Measurements from ENCODE around the gene PISD. TPM values are rescaled to one million over a fixed set of nuclear protein-coding genes. Genes with fewer than 3 reads are reported as not detected.
A peak's percentile ranks its signal among the peaks of the same experiment; 100 is the strongest.
"Not testable (repeated sequence)": the region's sequence is repeated elsewhere in the genome, so short reads cannot be mapped to it uniquely, and the experiment has no call there.

PISD gene
- 10 to 100 TPM; 13.6 to 26.0 (median 17.3) TPM for polyA plus RNA-seq (ENCODE audit: insufficient read length in 10 of 10)
- long read RNA-seq, donor 1, partial matches to known transcripts = 0 of 2 reads
- long read RNA-seq, donor 1, other reads (novel, unspliced or antisense) = 0 of 2 reads
- long read RNA-seq, donor 2, partial matches to known transcripts = 0 of 2 reads
- long read RNA-seq, donor 2, other reads (novel, unspliced or antisense) = 0 of 2 reads
- long read RNA-seq, donor 3 = 0 reads
- long read RNA-seq, donor 4, transcript PISD-209 (8 exons, 1,963 nt) = major isoform, 5 of 5 reads
- long read RNA-seq, donor 4, partial matches to known transcripts = 0 of 5 reads
- long read RNA-seq, donor 4, other reads (novel, unspliced or antisense) = 0 of 5 reads
- long read RNA-seq, donor 5, transcript PISD-209 (8 exons, 1,963 nt) = major isoform, 5 of 5 reads
- long read RNA-seq, donor 5, partial matches to known transcripts = 0 of 5 reads
- long read RNA-seq, donor 5, other reads (novel, unspliced or antisense) = 0 of 5 reads
- long read RNA-seq, donor 6, partial matches to known transcripts = 0 of 3 reads
- long read RNA-seq, donor 6, other reads (novel, unspliced or antisense) = 0 of 3 reads
- long read RNA-seq, donor 7, partial matches to known transcripts = 0 of 3 reads
- long read RNA-seq, donor 7, other reads (novel, unspliced or antisense) = 0 of 3 reads
- long read RNA-seq, donor 8, partial matches to known transcripts = 0 of 5 reads
- long read RNA-seq, donor 8, other reads (novel, unspliced or antisense) = 0 of 5 reads
- long read RNA-seq, donor 9 = 0 reads

- peak; percentile 95 to 98 (median 98) for DNase-seq
Observed at GRCh38 chr22:31661851-31662667, at the start of gene PISD. Gene PISD, minus strand, starts transcription at chr22:31662215. Its CDS starts 7 bp downstream, at chr22:31662208.

GRCh38 chr22:31711226-31711625 is 49.2 kb upstream of the PISD start:
- not testable (repeated sequence) for DNase-seq

GRCh38 chr22:31707519-31707918 is 45.5 kb upstream of the PISD start:
- DNase-seq = no peak

GRCh38 chr22:31695423-31695822 is 33.4 kb upstream of the PISD start:
- DNase-seq = no peak

- not testable (repeated sequence) for DNase-seq
Observed at GRCh38 chr22:31694046-31694445, 32.0 kb upstream of the PISD start.

GRCh38 chr22:31692186-31692886 is 30.3 kb upstream of the PISD start:
- DNase-seq = peak in 1 of 3 donors; percentile 49

GRCh38 chr22:31691408-31691807 is 29.4 kb upstream of the PISD start:
- no peak for DNase-seq

- no peak for DNase-seq
Observed at GRCh38 chr22:31683181-31684105, 21.4 kb upstream of the PISD start.

- no peak for DNase-seq
Observed at GRCh38 chr22:31682751-31683150, 20.7 kb upstream of the PISD start.

GRCh38 chr22:31681349-31682345 is 19.6 kb upstream of the PISD start:
- DNase-seq = peak in 2 of 3 donors; percentile 54 to 65

- peak; percentile 22 to 63 (median 40) for DNase-seq
Observed at GRCh38 chr22:31680861-31681341, 18.9 kb upstream of the PISD start.

GRCh38 chr22:31678748-31679147 is 16.7 kb upstream of the PISD start:
- no peak for DNase-seq

- peak; percentile 84 to 91 (median 87) for DNase-seq
Observed at GRCh38 chr22:31676700-31677099, 14.7 kb upstream of the PISD start.

- DNase-seq = not testable (repeated sequence)
Observed at GRCh38 chr22:31674219-31674618, 12.2 kb upstream of the PISD start.

- DNase-seq = not testable (repeated sequence)
Observed at GRCh38 chr22:31668849-31669248, 6.8 kb upstream of the PISD start.

- no peak for DNase-seq
Observed at GRCh38 chr22:31662668-31663037, 638 bp upstream of the PISD start.

- not testable (repeated sequence) for DNase-seq
Observed at GRCh38 chr22:31660860-31661341, 1.1 kb downstream of the PISD start.

- DNase-seq = no peak
Observed at GRCh38 chr22:31659246-31659645, 2.8 kb downstream of the PISD start.

GRCh38 chr22:31654408-31654807 is 7.6 kb downstream of the PISD start:
- DNase-seq = no peak

Measured in muscle of back (tissue), 13 donors.